Urothelium cell line (cell line): ENCODE measurements around the gene DYRK4.
A peak's percentile ranks its signal among the peaks of the same experiment; 100 is the strongest.

Experiments
- DNase-seq: peaks from one replicate; pipeline ENCODE4 v3.0.0; 2011; ENCODE audit warnings: low spot score, mixed read lengths
- FAIRE-seq: peaks from 2 replicates; lab custom pipeline; 2011; peaks lifted over from hg19 to GRCh38; lab: Jason Lieb, UNC

The DYRK4 gene

GRCh38 chr12:4563336-4563735 is 1.3 kb downstream of the DYRK4 start:
- DNase-seq (no peak), FAIRE-seq (no peak)

GRCh38 chr12:4564818-4565217 is 2.8 kb downstream of the DYRK4 start:
- DNase-seq (no peak), FAIRE-seq (no peak)

GRCh38 chr12:4566474-4566873 is 4.5 kb downstream of the DYRK4 start:
- FAIRE-seq (no peak), DNase-seq (no peak)

GRCh38 chr12:4567073-4567881 is 5.3 kb downstream of the DYRK4 start:
- DNase-seq (no peak), FAIRE-seq (no peak)

- DNase-seq (no peak), FAIRE-seq (no peak)
Observed at GRCh38 chr12:4569261-4569660, 7.3 kb downstream of the DYRK4 start.

GRCh38 chr12:4572680-4573079 is 10.7 kb downstream of the DYRK4 start:
- FAIRE-seq (peak; percentile 46), DNase-seq (no peak)

GRCh38 chr12:4579305-4580102 is 17.5 kb downstream of the DYRK4 start:
- no peak for DNase-seq

GRCh38 chr12:4580281-4580688 is 18.3 kb downstream of the DYRK4 start:
- DNase-seq (no peak), FAIRE-seq (peak; percentile 32)

More at GRCh38 chr12:4579305-4580102, 17.5 kb downstream of the DYRK4 start:
- peak; percentile 65 for FAIRE-seq

- FAIRE-seq = peak; percentile 13
- DNase-seq = no peak
Observed at GRCh38 chr12:4584281-4584680, 22.3 kb downstream of the DYRK4 start.

GRCh38 chr12:4584896-4585295 is 22.9 kb downstream of the DYRK4 start:
- no peak for DNase-seq
- FAIRE-seq = no peak

- no peak for DNase-seq
- peak; percentile 84 for FAIRE-seq
Observed at GRCh38 chr12:4586500-4586899, 24.5 kb downstream of the DYRK4 start.

GRCh38 chr12:4587108-4587507 is 25.1 kb downstream of the DYRK4 start:
- FAIRE-seq = no peak

GRCh38 chr12:4588916-4589315 is 26.9 kb downstream of the DYRK4 start:
- FAIRE-seq = no peak

More at GRCh38 chr12:4587108-4587507, 25.1 kb downstream of the DYRK4 start:
- no peak for DNase-seq

GRCh38 chr12:4589941-4590340 is 27.9 kb downstream of the DYRK4 start:
- FAIRE-seq (no peak), DNase-seq (no peak)

More at GRCh38 chr12:4588916-4589315, 26.9 kb downstream of the DYRK4 start:
- no peak for DNase-seq

- FAIRE-seq (no peak), DNase-seq (no peak)
Observed at GRCh38 chr12:4591180-4591687, 29.2 kb downstream of the DYRK4 start.

- no peak for DNase-seq
Observed at GRCh38 chr12:4595881-4596280, 33.9 kb downstream of the DYRK4 start.

GRCh38 chr12:4603421-4603820 is 41.4 kb downstream of the DYRK4 start:
- FAIRE-seq = no peak
- no peak for DNase-seq

More at GRCh38 chr12:4595881-4596280, 33.9 kb downstream of the DYRK4 start:
- no peak for FAIRE-seq

GRCh38 chr12:4603946-4604345 is 41.9 kb downstream of the DYRK4 start:
- FAIRE-seq = no peak
- DNase-seq = no peak

GRCh38 chr12:4604684-4605193 is 42.7 kb downstream of the DYRK4 start:
- DNase-seq (peak; percentile 94), FAIRE-seq (peak; percentile 92)

GRCh38 chr12:4607056-4607455 is 45.0 kb downstream of the DYRK4 start:
- DNase-seq = no peak
- no peak for FAIRE-seq

- DNase-seq (no peak), FAIRE-seq (no peak)
Observed at GRCh38 chr12:4609071-4609470, 47.1 kb downstream of the DYRK4 start.
